K562 (cell line): ENCODE measurements around the gene ZNF143. TPM values are rescaled to one million over a fixed set of nuclear protein-coding genes. Genes with fewer than 3 reads are reported as not detected.

Source experiments
- ATAC-seq: fragments of 200-7000 bp; cut with Tn5 transposase; 3 replicates; pipeline ENCODE4 v1.9.1; 2020; ENCODE audit warnings: moderate library complexity
- BruUV-seq: library from RNA; stranded (reverse); fragments of 400-500 nt; replicated peaks from 2 replicates; lab custom pipeline; 2021; lab: Mats Ljungman, UMichigan
- CTCF ChIA-PET: fragments of 300-600 bp; formaldehyde crosslinking; extraction: SDS; loops from one replicate; lab custom pipeline; 2021; ENCODE audit warnings: low intra/inter-chr PET ratio; lab: Yijun Ruan, JAX
- POLR2A ChIA-PET: fragments of 300-600, 350-650 bp; sonication (Branson Sonifier 250); formaldehyde crosslinking; extraction: SDS; loops from one replicate; lab custom pipeline; 2021; ENCODE audit warnings: antibody characterized with exemption, inconsistent platforms; lab: Yijun Ruan, JAX
- DNase-seq, 4 experiments: peaks; one replicate each; pipeline versions ENCODE4 v3.0.0 to v3.0.0-alpha.2; 2011 to 2018; ENCODE audit warnings: low spot score in 3 of 4, mixed read lengths in 3 of 4; ENCODE audit errors: extremely low read depth in 1 of 4
- FAIRE-seq: peaks from 2 replicates; lab custom pipeline; 2011; peaks lifted over from hg19 to GRCh38; lab: Jason Lieb, UNC
- H2AFZ ChIP-seq: 2 replicates; pipeline ENCODE4 v1.6.0; 2011; ENCODE audit warnings: low read depth, low read length, control low read depth, inconsistent platforms
- H3K27ac ChIP-seq: fragments of 200-600 bp; 3 replicates; pipeline ENCODE4 v1.8.0; 2011; ENCODE audit warnings: low read depth, mild to moderate bottlenecking, control low read depth, inconsistent platforms, low read length, moderate library complexity, mixed read lengths; ENCODE audit errors: extremely low read depth
- H3K27me3 ChIP-seq, 2 experiments: fragments of 300-600 bp in 1 of 2; 2 replicates in 1 of 2; 3 replicates in 1 of 2; pipeline versions ENCODE4 v1.6.0 to v1.8.0; 2011; ENCODE audit warnings: inconsistent platforms in 2 of 2, low read length in 2 of 2, mild to moderate bottlenecking in 1 of 2, mixed read lengths in 1 of 2, moderate library complexity in 1 of 2; ENCODE audit not compliant: control insufficient read depth in 2 of 2, insufficient read depth in 2 of 2
- H3K36me3 ChIP-seq: fragments of 300-600 bp; 3 replicates; pipeline ENCODE4 v1.8.0; 2011; ENCODE audit warnings: mild to moderate bottlenecking, low read length, inconsistent platforms; ENCODE audit not compliant: control insufficient read depth, insufficient read depth
- H3K4me1 ChIP-seq, 2 experiments: fragments of 200-600 bp in 1 of 2; replicated peaks in 1 of 2; 2 replicates in 1 of 2; 3 replicates in 1 of 2; pipeline versions ENCODE4 v1.5.1 to v1.8.0; 2011; ENCODE audit warnings: inconsistent platforms in 2 of 2, low read length in 2 of 2, mild to moderate bottlenecking in 1 of 2, mixed read lengths in 1 of 2, moderate library complexity in 1 of 2; ENCODE audit not compliant: control insufficient read depth in 2 of 2, insufficient read depth in 2 of 2
- H3K4me2 ChIP-seq: 2 replicates; pipeline ENCODE4 v1.6.1; 2011; ENCODE audit warnings: low read length, control low read depth, inconsistent platforms, mixed read lengths; ENCODE audit not compliant: insufficient read depth
- H3K4me3 ChIP-seq: fragments of 200-600 bp; sonication (generic), shearing (Covaris generic); 2 replicates; pipeline ENCODE4 v1.5.1; 2016; ENCODE audit warnings: control low read depth, inconsistent platforms
- H3K79me2 ChIP-seq: fragments of 200-600 bp; 3 replicates; pipeline ENCODE4 v1.8.0; 2011; ENCODE audit warnings: low read length, inconsistent platforms; ENCODE audit not compliant: control insufficient read depth, insufficient read depth
- H3K9ac ChIP-seq, 2 experiments: 2 replicates each; pipeline versions ENCODE4 v1.6.0 to v1.6.1; 2011; ENCODE audit warnings: low read depth in 2 of 2, low read length in 2 of 2, control low read depth in 1 of 2, inconsistent platforms in 1 of 2, mild to moderate bottlenecking in 1 of 2, mixed read lengths in 1 of 2; ENCODE audit not compliant: insufficient read depth in 1 of 2
- H3K9me1 ChIP-seq: one replicate; pipeline ENCODE4 v1.6.0; 2011; ENCODE audit warnings: inconsistent platforms, mild to moderate bottlenecking, low read length, moderate library complexity; ENCODE audit not compliant: control insufficient read depth, insufficient read depth
- H3K9me3 ChIP-seq: replicated peaks from 2 replicates; pipeline ENCODE4 v1.5.1; 2011; ENCODE audit warnings: low read depth, low read length, inconsistent platforms; ENCODE audit not compliant: control insufficient read depth, insufficient read depth
- H4K20me1 ChIP-seq: replicated peaks from 2 replicates; pipeline ENCODE4 v1.6.1; 2011; ENCODE audit warnings: low read length, inconsistent platforms, mixed read lengths; ENCODE audit not compliant: control insufficient read depth, insufficient read depth
- ARID1B ChIP-seq: fragments of 450-650 bp; IDR thresholded peaks from 2 replicates; pipeline ENCODE4 v1.6.1; 2016; ENCODE audit warnings: antibody characterized with exemption, mild to moderate bottlenecking, inconsistent platforms
- CCNT2 ChIP-seq: IDR thresholded peaks from 2 replicates; pipeline ENCODE4 v1.6.1; 2011; ENCODE audit warnings: borderline replicate concordance, low read depth, mild to moderate bottlenecking, moderate library complexity, mixed read lengths, low read length; ENCODE audit not compliant: insufficient read length; ENCODE audit errors: extremely low read depth
- JUN ChIP-seq, 2 experiments: sonication (generic) in 1 of 2; formaldehyde crosslinking in 1 of 2; IDR thresholded peaks; 2 replicates each; pipeline versions ENCODE4 v1.6.1 to v1.8.0; 2012 to 2022; ENCODE audit warnings: borderline replicate concordance in 2 of 2, mild to moderate bottlenecking in 2 of 2, improper control_type of control experiment in 1 of 2, low read depth in 1 of 2, low read length in 1 of 2, missing genetic modification reagents in 1 of 2
- MAZ ChIP-seq, 2 experiments: fragments of 450-650 bp in 1 of 2; sonication (generic) in 1 of 2; formaldehyde crosslinking; IDR thresholded peaks in 1 of 2; conservative IDR thresholded peaks in 1 of 2; 2 replicates each; pipeline versions ENCODE4 v1.4.0 to v1.5.0; 2020; ENCODE audit warnings: mild to moderate bottlenecking in 1 of 2, missing genetic modification reagents in 1 of 2
- MCM7 ChIP-seq, 2 experiments: fragments of 450-650 bp; IDR thresholded peaks; 2 replicates each; pipeline ENCODE4 v1.6.1; 2016 to 2018
- PATZ1 ChIP-seq: fragments of 250-450 bp; sonication (Bioruptor Pico); IDR thresholded peaks from 2 replicates; pipeline ENCODE4 v1.5.0; 2020; ENCODE audit warnings: mild to moderate bottlenecking, borderline replicate concordance
- THAP12 ChIP-seq: fragments of 250-450 bp; sonication (Bioruptor Pico); IDR thresholded peaks from 2 replicates; pipeline ENCODE4 v1.9.0; 2021; ENCODE audit warnings: mild to moderate bottlenecking, inconsistent platforms
- ZBTB7A ChIP-seq: IDR thresholded peaks from 2 replicates; pipeline ENCODE4 v1.6.1; 2011; ENCODE audit warnings: low read depth, mild to moderate bottlenecking, low read length, moderate library complexity, borderline replicate concordance; ENCODE audit not compliant: control insufficient read depth
- ZNF280A ChIP-seq: fragments of 450-650 bp; IDR thresholded peaks from 2 replicates; pipeline ENCODE4 v1.6.1; 2018; ENCODE audit warnings: mild to moderate bottlenecking, low read depth; ENCODE audit not compliant: partially characterized antibody
- ZNF316 ChIP-seq: fragments of 450-650 bp; IDR thresholded peaks from 2 replicates; pipeline ENCODE4 v1.6.1; 2016
- WGBS: fragments of 100-300 bp; shearing (Covaris generic); methylation state at CpG from one replicate; pipeline ENCODE4 v1.1.6; 2016; ENCODE audit warnings: low coverage, mixed read lengths; ENCODE audit not compliant: insufficient coverage; ENCODE audit errors: missing lambda C conversion rate; 5-methylcytosine and 5-hydroxymethylcytosine counted together
- in situ Hi-C: fragments of 300-500 bp; cut with MboI; formaldehyde crosslinking; loops from 4 replicates; pipeline ENCODE4 v1.15.0; 2018; ENCODE audit warnings: inconsistent platforms, mixed read lengths
- intact Hi-C: fragments of 100-400 bp; cut with micrococcal nuclease; formaldehyde crosslinking; loops from 2 replicates; pipeline ENCODE4 v1.14.2; 2022
- polyA plus RNA-seq, 8 experiments: library from polyadenylated mRNA; depleted of rRNA in 4 of 8; stranded (reverse) in 5 of 8; unstranded in 3 of 8; fragments of >200 nt; fragmentation: Nextera tagmentation in 2 of 8; fragmentation: Illumina TruSeq in 1 of 8; extraction: Ambion mirVana in 2 of 8; extraction: Trizol in 1 of 8; gene quantifications; 2 replicates each; pipeline versions ENCODE4 v1.2.1 to v1.2.3, GENCODE V29; 2011 to 2014; ENCODE audit warnings: inconsistent platforms in 1 of 8, missing spikeins in 1 of 8
- total RNA-seq, 7 experiments: library from RNA; depleted of rRNA in 6 of 7; stranded (reverse); fragments of >200 nt in 6 of 7; fragmentation: Illumina TruSeq in 2 of 7; extraction: Trizol in 2 of 7; gene quantifications; 2 replicates each; pipeline versions ENCODE4 v1.2.1 to v1.2.3, GENCODE V29; 2011 to 2021; ENCODE audit warnings: low replicate concordance in 1 of 7
- TF ChIP-seq, protein P1 (sequence below): fragments of 250-450 bp; sonication (Bioruptor Pico); IDR thresholded peaks from 2 replicates; pipeline ENCODE4 v1.4.0; 2020; ENCODE audit warnings: mild to moderate bottlenecking, moderate library complexity
- TF ChIP-seq, protein P2 (sequence below): fragments of 450-650 bp; IDR thresholded peaks from 2 replicates; pipeline ENCODE4 v1.6.1; 2016; ENCODE audit warnings: low read depth, mild to moderate bottlenecking, moderate library complexity

The ZNF143 gene
- total and polyA plus RNA-seq, 9 of the 15 experiments (the other 6 are each of a cell fraction or from before 2014, with no cell fraction given), result 18.4 to 58.5 (median 27.1) TPM

- 78% methylated on average over 2 of the region's 2 CpGs for WGBS
- POLR2A ChIA-PET, result no interaction called here
- H3K4me2 ChIP-seq, result no peak overlapping the region
- no peaks in the 10 kb centered on the region for H3K9me3 ChIP-seq
- H3K79me2 ChIP-seq, result no peaks in the 10 kb centered on the region
- no peak overlapping the region for H3K27ac ChIP-seq
- H3K9me1 ChIP-seq, result no peaks in the 10 kb centered on the region
- CTCF ChIA-PET, result no interaction called here
- ATAC-seq, result no peak
- H3K27me3 ChIP-seq, result no peaks in the 10 kb centered on the region
- no peak for FAIRE-seq
- no peak for DNase-seq
- no peaks in the 10 kb centered on the region for H3K4me1 ChIP-seq
- BruUV-seq, result no TSS peak
- in situ Hi-C loops, result loop anchor here (5.0 kb wide), 1 partner anchor 347 kb away; no protein-coding TSS in a partner anchor
- intact Hi-C loops, result loop anchor here (5.0 to 10.0 kb wide), 2 partner anchors 62 to 234 kb away; no protein-coding TSS in a partner anchor
- H2AFZ ChIP-seq, result no peak overlapping the region
- H3K4me3 ChIP-seq, result no peak overlapping the region
- H3K36me3 ChIP-seq, result peaks cover 52% of the 10 kb centered on the region
- no peaks in the 10 kb centered on the region; the same call in 1 of the 2 replicates for H4K20me1 ChIP-seq
- 0 out of 4 replicates have a peak overlapping the region, but pooled peaks of 1 of the 2 experiments have one; percentile 31 for H3K9ac ChIP-seq
- TF ChIP-seq JUN (IDR thresholded peaks at IDR 0.05; ENCODE audit: borderline replicate concordance, low read depth, low read length) (no peak), JUN (CRISPR knock-in tag; IDR thresholded peaks at IDR 0.05; ENCODE audit: borderline replicate concordance) (no peak), ZNF316 (no peak), MCM7 (IDR thresholded peaks at IDR 0.05) (no peak), MAZ (CRISPR knock-in tag; conservative IDR thresholded peaks at IDR 0.05 in 1 of 2, IDR thresholded peaks at IDR 0.05 in 1 of 2) (no peak), PATZ1 (CRISPR knock-in tag) (no peak), THAP12 (no peak), CCNT2 (no peak), ARID1B (no peak), ZBTB7A (no peak), ZNF280A (no peak)
- TF ChIP-seq, protein P1, sequence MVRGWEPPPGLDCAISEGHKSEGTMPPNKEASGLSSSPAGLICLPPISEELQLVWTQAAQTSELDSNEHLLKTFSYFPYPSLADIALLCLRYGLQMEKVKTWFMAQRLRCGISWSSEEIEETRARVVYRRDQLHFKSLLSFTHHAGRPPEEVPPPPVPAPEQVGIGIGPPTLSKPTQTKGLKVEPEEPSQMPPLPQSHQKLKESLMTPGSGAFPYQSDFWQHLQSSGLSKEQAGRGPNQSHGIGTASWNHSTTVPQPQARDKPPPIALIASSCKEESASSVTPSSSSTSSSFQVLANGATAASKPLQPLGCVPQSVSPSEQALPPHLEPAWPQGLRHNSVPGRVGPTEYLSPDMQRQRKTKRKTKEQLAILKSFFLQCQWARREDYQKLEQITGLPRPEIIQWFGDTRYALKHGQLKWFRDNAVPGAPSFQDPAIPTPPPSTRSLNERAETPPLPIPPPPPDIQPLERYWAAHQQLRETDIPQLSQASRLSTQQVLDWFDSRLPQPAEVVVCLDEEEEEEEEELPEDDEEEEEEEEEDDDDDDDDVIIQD (CRISPR knock-in tag), result no peak
- TF ChIP-seq, protein P2, sequence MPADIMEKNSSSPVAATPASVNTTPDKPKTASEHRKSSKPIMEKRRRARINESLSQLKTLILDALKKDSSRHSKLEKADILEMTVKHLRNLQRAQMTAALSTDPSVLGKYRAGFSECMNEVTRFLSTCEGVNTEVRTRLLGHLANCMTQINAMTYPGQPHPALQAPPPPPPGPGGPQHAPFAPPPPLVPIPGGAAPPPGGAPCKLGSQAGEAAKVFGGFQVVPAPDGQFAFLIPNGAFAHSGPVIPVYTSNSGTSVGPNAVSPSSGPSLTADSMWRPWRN, result no peak
These were observed 48.2 kb downstream of the ZNF143 start for GRCh38 chr11:9509041-9509440.
